HG02885 (cell line): ENCODE results near the gene LIG3.
A peak's percentile ranks its signal among the peaks of the same experiment; 100 is the strongest.
"Not testable (repeated sequence)": the region's sequence is repeated elsewhere in the genome, so short reads cannot be mapped to it uniquely, and the experiment has no call there.

ENCODE experiments used
- ATAC-seq: cut with Tn5 transposase; IDR thresholded peaks from one replicate; pipeline ENCODE4 v1.9.1; 2021; ENCODE audit warnings: mild to moderate bottlenecking; ENCODE audit not compliant: unreplicated experiment, poor library complexity

The LIG3 gene

DNA sequence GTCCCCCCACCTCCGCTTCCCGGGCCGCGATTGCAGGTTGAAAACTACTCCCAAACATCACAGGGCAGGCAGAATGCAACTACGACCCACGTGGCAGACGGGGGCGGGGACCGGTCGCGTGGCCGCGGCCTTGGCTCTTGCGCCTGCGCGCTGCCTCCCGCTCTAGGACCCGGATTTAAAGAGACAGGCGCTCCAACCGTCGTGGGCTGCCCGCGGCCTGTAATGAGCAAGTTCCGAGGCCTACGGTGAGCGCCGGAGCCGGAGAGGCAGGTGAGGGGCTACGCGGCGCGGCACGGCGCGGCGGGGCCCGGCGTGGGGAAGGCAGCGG lies at the start of gene LIG3:
Gene LIG3, plus strand, starts transcription at position 160 of the 328 bp plus-strand sequence. CDS start 2,494 bp downstream, outside the sequence.
- ATAC-seq = peak; percentile 84

DNA sequence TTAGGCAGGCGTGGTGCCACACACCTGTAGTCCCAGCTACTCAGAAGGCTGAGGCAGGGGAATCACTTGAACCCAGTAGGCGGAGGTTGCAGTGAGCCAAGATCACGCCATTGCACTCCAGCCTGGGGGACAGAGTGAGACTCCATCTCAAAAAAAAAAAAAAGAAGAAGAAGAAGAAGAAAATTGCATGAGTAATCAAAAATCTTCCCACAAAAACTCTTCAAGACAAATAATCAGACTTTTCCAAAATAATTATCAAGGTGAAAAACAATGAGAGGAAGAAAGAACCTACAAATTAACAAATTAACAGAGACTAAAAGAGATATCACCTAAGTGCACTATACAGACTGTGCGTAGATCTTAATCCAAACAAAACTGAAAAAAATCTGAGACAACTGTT lies 29.5 kb upstream of the LIG3 start:
- not testable (repeated sequence) for ATAC-seq

DNA sequence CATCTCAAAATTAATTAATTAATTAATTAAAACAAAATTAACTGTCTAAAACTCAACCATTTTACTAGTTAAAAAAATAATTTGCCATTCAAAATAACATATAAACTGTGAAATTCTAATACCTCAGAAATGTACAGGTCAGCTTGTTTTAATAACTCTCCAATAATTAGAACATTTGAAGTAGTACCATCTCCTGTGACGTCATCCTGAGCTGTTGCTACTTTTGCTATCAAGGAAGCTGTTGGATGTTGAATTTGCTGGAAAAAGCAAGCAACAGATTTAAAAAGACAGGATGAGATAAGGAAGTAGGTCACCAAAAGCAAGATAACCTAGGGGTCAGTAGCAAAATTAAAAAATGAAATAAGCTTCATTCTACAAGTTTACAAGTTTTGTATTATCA lies 21.9 kb upstream of the LIG3 start:
- no peak for ATAC-seq

DNA sequence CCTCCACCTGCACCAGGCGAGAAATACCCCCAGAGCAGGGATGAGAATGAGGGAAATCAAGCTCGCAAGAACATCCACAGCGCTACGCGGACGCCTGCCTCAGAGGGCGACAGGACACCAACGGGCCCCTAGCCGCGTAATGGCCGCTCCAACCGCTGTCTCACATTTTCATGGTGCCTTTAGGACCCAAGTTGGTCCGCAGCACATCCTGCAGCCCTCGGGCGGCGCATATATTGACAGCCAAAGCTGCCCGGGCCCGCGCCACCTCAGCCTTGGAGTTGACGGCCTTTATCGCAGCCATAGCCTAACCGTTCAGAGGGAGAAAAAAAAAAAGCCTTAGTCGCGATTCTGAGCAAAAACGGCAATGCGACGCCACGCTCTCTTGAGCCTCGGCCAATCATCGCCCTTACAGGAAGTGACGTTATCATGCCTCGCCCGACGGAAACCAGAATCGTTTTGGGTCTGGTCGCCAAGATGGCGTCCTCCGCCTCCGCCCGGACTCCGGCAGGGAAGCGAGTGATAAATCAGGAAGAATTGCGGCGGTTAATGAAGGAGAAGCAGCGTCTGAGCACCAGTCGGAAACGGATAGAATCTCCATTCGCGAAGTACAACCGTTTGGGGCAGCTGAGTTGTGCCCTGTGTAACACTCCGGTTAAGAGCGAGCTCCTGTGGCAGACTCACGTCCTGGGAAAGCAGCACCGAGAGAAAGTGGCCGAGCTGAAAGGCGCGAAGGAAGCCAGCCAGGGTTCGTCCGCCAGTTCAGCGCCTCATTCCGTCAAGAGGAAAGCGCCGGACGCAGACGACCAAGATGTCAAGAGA lies 19.0 kb upstream of the LIG3 start, which contains the start of the genes CCT6B and ZNF830:
Gene CCT6B, minus strand, starts transcription at position 368 of the 819 bp plus-strand sequence. Its CDS starts 67 bp downstream, at position 301.
Gene ZNF830, plus strand, starts transcription at position 448 of the 819 bp plus-strand sequence. Its CDS starts 27 bp downstream, at position 475.
- peak; percentile 87 for ATAC-seq

DNA sequence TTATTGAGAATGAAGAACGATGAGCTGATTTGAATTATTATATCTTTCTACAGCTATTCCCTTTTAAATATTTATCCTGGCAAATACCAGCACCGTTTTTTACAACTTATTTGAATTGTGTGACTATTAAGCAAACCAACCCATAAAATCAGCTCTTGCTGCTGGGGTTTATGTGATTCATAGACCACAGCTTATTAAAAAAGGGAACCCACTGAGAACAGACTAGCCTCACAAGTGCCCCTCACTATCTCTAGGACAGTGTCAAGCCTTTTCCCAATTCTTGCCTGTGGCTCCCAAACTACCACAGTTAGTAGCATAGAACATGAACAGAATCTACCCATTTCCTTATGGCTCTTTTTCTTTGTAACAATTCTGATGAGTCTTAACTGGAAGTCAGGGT lies 6.1 kb upstream of the LIG3 start:
- no peak for ATAC-seq

DNA sequence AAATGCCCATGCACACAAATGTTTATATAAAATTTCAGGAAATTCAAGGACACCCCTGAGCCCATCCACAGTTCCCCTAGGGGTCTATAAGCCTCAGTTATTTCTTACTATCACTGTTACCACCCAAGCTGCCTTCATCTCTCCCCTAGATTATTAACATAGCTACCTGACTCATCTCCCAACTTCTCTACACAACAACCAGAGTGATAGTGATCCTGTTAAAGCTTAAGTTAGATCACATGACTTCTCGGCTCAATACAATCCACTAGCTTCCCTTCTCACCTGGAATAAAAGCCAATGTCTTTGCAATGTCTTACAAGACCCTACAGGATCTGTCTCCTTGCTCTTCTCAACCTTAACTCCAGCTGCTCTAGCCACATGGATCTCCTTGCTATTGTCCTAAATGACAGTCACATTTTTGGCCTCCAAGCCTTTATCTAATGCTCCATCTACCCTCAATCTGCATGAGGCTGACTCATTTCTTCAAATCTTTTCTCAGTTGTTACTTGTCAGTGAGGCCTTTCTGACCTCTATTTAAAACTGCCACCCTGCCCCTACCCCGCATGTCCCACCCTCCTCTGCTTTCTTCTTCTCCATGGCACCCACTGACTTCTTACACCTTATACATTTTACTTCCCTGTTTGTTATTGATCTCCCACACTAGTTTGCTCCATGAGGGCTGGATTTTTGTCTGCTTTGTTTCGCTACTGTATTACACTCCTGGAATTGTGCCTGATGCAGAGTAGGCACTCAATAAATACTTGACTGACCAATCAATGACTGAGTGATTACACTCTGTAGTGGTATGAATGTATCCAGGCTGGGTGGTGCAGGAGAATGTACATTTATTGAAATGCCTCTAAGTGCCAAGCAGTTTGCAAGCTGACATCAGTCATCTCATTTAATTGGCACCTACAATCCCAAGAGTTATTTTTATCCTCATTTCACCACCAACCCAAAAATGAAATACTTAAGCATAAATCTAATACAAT lies 5.2 kb upstream of the LIG3 start:
- no peak for ATAC-seq

DNA sequence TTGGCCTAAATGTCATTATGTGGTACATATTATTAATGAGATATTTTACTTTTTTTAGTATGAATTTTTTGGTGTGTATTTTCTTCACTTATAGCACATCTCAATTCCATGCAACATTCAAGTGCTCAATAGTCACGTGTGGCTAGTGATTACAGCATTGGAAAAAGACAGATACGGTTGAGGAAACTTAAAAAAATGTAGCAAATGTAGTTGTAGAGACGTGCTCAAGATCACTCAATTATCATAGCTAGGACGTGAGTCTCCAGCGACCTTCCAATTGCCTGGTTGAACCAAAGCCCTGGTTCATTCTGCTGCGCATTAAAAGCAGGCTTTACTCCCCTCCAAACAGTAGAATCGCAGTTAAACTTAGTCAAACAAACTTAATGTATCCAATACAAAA lies 1.2 kb upstream of the LIG3 start:
- no peak for ATAC-seq

DNA sequence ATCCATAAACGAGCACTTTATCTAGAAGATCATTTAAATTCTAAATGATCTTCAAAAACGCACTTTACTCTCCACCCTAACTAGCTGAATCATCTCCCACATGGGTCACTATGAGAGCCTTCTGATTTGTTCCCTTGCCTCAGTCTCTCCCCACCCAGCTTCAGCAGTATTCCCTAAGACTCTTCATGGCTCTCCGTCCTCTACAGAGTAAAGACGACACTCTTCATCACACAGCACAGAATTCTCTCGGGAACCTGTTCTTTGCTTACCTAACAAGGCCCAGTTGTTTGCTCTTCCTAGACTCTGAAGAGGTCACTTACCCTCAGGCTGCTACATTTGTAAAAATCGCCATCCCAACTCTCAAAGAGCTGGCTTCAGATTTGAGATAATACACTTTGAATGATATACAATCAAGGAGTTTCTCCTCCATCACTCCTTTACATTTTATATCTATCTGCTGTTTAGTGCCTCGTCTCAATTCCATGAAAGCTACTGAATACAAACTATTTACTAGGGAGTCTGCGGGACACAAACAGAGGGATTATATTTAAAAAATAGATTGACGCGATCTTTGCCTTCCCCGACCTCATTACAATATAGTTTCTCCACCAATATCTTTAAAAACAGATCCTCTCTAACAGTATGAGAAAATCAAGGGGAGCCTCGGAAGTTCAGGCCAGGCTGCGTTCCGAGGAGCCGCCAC lies 511 bp upstream of the LIG3 start:
- ATAC-seq = no peak

DNA sequence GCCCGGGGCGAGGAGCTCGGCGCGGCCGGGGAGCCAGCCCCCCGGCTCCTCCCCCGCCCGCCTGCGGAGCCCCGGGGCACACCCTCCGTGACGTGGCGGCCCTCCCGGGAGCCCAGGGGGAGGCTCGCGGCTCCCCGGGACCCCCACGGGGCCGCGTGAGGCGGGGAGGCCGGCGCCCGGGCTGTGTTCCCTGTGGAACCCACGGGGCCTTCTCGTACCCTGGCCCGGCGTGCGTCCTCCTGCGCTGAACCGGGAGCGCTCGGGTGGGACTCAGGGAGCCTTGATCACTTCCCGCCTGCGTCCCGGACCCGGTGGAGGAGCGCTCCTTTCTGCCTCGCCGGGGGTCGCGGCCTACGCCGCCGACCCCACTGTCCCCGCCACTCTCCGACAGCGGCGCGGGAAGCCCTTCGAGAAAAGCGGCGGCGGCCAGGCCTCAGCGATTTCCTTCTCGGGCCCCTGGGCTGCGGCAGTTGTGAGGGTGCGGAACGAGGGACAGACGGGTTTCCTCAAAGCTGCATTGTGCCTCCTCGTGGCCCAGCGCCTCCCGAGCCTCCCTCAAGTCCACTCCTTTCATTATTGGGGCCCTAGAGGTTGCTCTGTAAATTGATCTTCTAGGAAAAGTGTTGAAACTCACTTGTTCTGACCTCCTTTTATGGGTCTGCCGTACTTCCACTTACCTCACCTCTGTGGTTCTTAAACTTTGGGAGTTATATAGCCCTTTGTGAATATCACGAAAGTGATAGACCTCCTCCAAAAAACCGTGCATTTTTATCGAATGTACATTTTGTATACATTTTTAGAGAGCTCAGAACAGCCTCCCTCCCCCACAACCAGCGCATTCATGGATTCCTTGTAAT lies 597 bp downstream of the LIG3 start:
- ATAC-seq = peak; percentile 83

DNA sequence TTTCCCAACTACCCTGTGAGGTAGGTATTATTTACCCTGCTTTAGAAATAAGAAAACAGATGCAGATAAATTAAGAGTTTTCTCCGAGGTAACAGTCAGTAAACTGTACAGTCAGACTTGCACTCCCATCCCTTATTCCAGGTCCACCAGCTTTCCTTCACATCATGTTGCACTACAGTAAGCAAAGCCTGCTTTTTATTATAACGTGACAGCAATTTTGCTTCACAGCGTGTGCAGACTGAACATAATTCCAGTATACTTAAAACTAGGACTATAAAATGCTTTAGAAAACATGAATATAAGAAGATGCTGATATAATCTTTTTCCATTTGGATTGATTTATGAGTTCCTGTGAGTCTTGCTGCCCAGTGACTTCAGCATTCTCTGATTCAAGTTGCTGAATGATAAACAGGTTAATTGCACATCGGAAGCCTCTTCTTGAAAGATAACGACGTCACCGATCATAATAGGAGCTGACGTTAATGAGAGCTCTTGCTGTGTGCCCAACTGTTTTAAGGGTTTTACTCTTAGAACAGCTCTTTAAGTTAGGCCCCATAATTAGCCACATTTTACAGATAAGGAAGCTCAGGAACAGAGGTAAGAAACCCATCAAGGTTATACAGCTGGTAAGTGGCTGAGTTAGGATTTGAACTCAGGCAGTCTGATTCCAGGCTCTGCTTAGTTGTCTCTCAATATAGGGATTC lies 1.4 kb downstream of the LIG3 start:
- ATAC-seq = no peak

DNA sequence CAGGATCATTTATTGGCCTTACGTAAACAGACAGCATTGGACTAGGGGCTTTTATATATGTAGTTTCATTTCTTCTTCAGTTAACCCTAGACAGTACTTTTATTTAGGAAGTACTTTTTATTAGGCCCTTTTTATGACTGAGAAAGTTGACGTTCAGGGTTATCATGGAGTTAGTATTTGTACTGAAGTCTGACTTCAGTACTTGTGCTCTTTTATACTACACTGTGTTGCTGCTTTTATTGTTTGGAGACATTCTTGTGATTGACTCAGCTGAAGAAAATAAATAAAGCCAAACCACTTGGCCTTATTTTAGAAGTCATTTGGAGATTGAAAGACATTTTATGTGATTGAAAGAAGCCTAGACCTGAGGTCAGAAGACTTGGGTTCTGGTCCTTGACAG lies 6.9 kb downstream of the LIG3 start:
- no peak for ATAC-seq

DNA sequence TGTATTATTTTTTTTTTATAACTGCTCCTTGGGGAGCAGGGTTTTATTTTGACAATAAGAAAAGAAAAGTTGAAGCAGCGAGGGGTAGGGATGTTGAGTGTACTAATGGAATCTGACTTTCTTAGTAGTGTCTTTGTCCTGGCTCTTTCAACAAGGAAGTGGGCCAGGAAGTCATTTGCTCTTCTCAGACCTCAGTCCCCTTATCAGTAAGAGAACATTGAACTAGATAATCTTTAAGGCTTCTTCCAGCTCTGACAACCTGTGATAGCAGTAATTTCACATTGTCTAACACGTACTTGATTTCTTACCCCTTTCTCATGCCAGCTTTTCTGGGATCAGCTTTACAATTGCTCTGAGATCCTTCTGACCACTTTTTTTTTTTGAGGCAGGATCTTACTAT lies 8.3 kb downstream of the LIG3 start:
- ATAC-seq = no peak

DNA sequence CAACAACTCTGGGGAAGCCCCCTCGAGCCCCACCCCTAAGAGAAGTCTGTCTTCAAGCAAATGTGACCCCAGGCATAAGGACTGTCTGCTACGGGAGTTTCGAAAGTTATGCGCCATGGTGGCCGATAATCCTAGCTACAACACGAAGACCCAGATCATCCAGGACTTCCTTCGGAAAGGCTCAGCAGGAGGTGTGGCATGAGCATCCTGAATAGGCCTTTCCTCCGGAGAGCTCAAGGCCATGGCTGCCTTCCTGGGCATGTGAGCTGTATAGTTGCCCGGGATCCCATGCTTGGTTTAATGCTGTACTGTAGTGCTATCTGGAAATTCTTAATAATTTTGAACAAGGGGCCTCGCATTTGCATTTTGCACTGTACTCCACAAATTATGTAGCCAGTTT lies 9.2 kb downstream of the LIG3 start:
- ATAC-seq = no peak

DNA sequence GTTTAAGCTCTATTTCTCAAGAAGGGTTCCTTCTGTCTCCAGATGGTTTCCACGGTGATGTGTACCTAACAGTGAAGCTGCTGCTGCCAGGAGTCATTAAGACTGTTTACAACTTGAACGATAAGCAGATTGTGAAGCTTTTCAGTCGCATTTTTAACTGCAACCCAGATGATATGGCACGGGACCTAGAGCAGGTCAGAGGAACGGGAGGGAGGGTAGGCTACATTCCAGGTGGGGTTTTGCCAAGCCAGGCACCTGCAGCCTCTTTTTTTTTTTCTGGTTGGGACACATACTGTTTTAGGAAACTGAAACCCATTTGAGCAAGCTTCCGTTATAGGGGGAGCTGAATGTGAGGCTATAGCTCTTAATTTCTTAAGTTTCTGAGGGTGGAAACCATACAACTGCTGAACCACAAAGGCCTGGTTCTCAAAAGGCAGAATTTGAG lies 10.6 kb downstream of the LIG3 start:
- no peak for ATAC-seq

DNA sequence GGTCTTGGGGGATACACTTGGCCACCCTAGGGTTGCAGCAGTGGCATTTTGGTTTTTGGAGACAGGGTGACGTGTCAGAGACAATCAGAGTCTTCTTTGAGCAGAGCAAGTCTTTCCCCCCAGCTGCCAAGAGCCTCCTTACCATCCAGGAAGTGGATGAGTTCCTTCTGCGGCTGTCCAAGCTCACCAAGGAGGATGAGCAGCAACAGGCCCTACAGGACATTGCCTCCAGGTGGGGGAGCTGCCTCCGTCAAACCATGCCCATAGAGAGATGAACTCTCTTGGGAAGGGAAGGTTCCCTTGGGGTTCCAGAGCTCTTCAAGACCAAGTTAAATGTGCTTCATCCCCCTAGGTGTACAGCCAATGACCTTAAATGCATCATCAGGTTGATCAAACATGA lies 11.3 kb downstream of the LIG3 start:
- ATAC-seq = no peak

DNA sequence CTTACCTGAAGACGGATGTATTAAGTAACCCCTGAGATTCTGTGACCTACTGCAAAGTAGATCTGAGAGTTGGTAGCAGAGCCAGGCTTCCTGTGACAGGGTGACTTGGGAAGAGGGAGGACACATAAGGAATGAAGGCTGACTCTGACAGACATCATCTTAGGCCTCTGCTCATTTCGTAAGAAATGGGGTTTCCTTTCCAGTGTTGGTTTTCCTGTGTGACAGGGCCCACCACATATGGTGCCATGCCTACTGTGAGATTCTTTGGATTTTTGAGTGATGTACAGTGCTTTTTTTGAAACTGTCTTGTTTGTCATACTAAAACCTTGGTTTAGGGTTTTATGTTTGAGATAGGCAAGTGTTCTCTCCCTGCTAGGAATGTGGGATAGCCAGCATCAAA lies 12.7 kb downstream of the LIG3 start:
- ATAC-seq = no peak

DNA sequence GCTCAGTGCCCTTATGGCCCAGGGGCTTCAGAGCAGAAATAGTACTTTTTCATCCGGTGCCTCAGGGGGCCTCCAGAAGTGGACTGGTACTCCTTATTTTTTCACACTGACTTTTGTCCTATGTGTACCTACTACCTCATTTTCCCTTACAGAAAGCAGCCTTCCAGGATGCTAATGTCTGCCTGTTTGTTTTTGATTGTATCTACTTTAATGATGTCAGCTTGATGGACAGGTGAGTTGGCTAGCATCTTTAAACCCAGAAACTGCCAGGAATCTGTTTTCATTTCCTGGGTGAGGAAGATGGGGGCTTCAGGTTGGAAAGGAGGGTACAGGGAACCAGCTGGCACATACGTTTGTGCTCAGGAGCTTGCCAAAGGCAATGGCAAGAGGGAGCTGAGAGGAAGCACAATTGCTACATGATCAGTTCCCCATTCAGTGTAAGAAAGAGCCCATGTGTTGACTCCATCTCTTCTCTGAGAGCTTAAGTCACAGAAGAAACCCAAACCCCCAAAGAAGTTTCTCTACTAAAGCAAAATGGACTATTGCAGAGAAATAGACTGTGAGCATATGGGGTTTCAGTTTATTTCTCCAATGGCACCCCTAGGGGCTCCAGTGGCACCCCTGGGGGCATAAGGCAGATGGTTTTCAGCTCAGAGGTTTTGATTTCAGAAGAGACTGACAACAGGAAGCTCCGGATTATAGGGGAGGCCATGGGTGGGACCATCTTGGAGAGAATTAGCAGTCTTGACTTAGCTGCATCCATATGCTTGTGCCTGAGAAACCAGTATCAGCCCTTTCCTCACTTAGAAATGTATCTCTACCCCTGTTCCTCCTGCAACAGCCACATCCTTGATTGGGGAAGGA lies 16.3 kb downstream of the LIG3 start:
- no peak for ATAC-seq

DNA sequence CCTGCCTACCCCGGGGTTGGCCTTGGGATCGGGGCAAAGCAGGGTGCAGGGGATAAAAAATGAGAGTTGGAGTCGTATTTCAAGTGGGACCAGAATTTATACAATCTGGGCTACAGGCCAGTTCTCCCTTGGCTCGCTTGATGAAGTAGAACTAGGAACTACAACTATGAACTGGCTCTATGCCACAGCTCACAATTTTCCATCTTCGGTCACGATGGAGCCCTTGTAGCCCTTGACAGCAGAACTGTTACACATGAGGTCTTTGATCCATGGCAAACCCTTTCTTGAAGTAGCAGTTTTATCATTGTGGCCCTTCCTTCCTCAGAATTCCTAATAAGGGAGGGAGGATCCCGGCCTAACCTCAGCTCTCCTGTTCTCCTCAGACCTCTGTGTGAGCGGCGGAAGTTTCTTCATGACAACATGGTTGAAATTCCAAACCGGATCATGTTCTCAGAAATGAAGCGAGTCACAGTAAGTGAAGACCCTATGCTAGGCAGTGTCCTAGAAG lies 17.1 kb downstream of the LIG3 start:
- ATAC-seq = no peak
